Measurements from ENCODE around the gene ZRSR2. TPM values are rescaled to one million over a fixed set of nuclear protein-coding genes. Genes with fewer than 3 reads are reported as not detected.
"Not testable (repeated sequence)": the region's sequence is repeated elsewhere in the genome, so short reads cannot be mapped to it uniquely, and the experiment has no call there.

The ZRSR2 gene, protein sequence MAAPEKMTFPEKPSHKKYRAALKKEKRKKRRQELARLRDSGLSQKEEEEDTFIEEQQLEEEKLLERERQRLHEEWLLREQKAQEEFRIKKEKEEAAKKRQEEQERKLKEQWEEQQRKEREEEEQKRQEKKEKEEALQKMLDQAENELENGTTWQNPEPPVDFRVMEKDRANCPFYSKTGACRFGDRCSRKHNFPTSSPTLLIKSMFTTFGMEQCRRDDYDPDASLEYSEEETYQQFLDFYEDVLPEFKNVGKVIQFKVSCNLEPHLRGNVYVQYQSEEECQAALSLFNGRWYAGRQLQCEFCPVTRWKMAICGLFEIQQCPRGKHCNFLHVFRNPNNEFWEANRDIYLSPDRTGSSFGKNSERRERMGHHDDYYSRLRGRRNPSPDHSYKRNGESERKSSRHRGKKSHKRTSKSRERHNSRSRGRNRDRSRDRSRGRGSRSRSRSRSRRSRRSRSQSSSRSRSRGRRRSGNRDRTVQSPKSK
- total RNA-seq (2014; rRNA removed; shearing (Covaris generic)), result 0.49 TPM in 1 of 2 replicates, not detected in the other

GRCh38 chrX:15789979-15790768 is at the start of gene ZRSR2:
Gene ZRSR2 (plus strand): TSS chrX:15790484. CDS start chrX:15790496, 12 bp downstream.
- DNase-seq (ENCODE audit: low spot score), result peak; percentile 85
- in situ Hi-C loops (cut with HindIII; ENCODE audit: low sequenced_read_pairs), result no loop called here

- no peak for DNase-seq (ENCODE audit: low spot score)
- in situ Hi-C loops (cut with HindIII; ENCODE audit: low sequenced_read_pairs), result no loop called here
Measured at GRCh38 chrX:15744181-15744867, 46.0 kb upstream of the ZRSR2 start.

DNA sequence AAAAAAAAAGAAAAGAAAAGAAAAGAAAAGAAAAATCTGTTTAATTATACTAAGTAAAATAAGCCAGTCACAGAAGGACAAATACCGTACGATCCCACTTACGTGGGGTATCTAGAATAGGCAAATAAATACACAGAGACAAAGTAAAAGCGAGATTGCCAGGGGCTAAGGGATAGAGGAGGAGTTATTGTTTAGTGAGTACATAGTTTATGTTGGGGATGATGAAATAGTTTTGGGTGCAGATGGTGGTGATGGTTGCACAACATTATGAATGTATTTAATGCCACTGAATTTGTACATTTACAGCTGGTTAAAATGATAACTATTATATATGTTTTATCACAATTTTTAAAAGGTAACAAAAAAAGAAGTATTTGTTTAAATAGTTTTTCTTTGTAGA is 45.1 kb upstream of the ZRSR2 start:
- in situ Hi-C loops (cut with HindIII; ENCODE audit: low sequenced_read_pairs), result no loop called here
- no peak for DNase-seq (ENCODE audit: low spot score)

GRCh38 chrX:15746651-15747050 is 43.6 kb upstream of the ZRSR2 start:
- in situ Hi-C loops (cut with HindIII; ENCODE audit: low sequenced_read_pairs); DNase-seq (ENCODE audit: low spot score): not testable (repeated sequence)

- DNase-seq (ENCODE audit: low spot score), result no peak
- in situ Hi-C loops (cut with HindIII; ENCODE audit: low sequenced_read_pairs), result no loop called here
Measured at GRCh38 chrX:15747626-15748173, 42.6 kb upstream of the ZRSR2 start.

- DNase-seq (ENCODE audit: low spot score), result no peak
- in situ Hi-C loops (cut with HindIII; ENCODE audit: low sequenced_read_pairs), result no loop called here
Measured at GRCh38 chrX:15748841-15749240, 41.4 kb upstream of the ZRSR2 start.

- in situ Hi-C loops (cut with HindIII; ENCODE audit: low sequenced_read_pairs), result no loop called here
- no peak for DNase-seq (ENCODE audit: low spot score)
Measured at GRCh38 chrX:15749642-15750610, 40.4 kb upstream of the ZRSR2 start.

GRCh38 chrX:15750611-15751154 is 39.6 kb upstream of the ZRSR2 start:
- no peak for DNase-seq (ENCODE audit: low spot score)
- in situ Hi-C loops (cut with HindIII; ENCODE audit: low sequenced_read_pairs), result no loop called here

GRCh38 chrX:15751155-15751819 is 39.0 kb upstream of the ZRSR2 start:
- DNase-seq (ENCODE audit: low spot score), result no peak
- in situ Hi-C loops (cut with HindIII; ENCODE audit: low sequenced_read_pairs), result no loop called here

DNA sequence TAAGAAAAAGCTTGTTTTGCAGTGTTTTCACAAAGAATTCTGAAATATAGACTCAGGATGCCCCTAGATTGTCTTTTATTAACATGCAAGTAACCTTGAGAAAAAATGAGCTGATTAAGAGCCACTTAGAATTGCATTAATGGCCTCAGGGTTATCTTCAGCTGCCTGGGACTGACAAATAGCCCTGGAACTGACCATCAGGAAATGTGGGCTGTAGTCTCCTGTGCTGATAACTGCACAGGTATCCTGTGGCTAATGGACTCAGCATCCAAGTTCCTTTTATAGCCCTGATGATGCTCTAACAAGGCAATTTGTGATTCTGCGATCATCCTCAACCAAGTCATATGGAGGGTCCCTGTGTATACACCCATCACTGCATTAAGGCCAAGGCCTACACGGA is 35.2 kb upstream of the ZRSR2 start:
- in situ Hi-C loops (cut with HindIII; ENCODE audit: low sequenced_read_pairs), result no loop called here
- no peak for DNase-seq (ENCODE audit: low spot score)

DNA sequence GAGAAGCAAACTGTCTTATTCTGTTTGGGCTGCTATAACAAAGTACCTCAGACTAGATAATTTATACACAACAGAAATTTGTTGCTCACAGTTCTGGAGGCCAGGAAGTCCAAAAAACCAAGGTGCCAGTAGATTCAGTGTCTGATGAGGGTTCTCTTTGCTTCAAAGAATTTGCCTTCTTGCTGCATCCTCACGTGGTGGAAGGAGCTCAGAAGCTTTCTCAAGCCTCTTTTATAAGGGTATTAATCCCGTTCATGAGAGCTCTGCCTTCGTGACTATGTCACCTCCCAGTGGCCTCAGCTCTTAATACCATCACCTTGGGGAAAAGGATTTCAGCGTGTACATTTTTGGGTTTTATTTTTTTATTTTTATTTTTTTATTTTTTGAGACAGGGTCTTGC is 32.1 kb upstream of the ZRSR2 start:
- in situ Hi-C loops (cut with HindIII; ENCODE audit: low sequenced_read_pairs), result no loop called here
- DNase-seq (ENCODE audit: low spot score), result no peak

DNA sequence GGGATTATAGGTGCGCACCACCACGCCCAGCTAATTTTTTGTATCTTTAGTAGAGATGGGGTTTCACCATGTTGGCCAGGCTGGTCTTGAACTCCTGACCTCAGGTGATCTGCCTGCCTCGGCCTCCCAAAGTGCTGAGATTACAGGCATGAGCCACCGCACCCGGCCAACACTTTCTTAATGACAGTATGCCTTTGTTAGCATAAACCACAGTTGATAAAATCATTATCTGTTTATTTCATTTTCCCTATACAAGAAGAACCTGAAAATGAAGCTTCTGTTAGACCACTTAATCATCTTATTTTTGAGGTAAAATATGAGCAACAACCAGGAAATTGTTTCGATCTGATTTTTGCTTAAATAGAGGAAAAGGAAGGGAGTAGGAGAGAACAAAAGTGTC is 30.4 kb upstream of the ZRSR2 start:
- in situ Hi-C loops (cut with HindIII; ENCODE audit: low sequenced_read_pairs); DNase-seq (ENCODE audit: low spot score): not testable (repeated sequence)

DNA sequence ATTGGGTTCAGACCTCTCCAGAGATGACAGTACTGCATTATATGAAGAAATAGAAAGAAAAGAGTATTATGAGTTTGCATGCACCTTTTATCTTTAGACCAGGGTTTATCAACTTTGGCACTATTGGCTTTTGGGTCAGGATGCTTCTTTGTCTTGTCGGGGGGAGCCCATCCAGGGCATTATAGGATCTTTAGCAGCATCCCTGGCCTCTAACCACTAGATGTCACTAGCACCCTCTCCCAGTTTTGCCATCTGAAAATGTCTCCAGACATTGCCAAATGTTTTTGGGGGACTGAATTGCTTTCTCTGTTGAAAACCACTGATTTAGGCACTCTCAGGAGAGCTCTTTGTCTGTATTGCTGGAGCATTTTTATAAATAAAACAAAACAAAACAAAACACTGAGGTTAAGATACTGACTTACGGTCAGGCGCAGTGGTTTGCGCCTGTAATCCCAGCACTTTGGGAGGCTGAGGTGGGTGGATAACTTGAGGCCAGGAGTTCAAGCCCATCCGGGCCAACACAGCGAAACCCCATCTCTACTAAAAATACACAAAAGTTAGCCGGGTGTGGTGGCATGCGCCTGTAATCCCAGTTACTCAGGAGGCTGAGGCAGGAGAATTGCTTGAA is 28.6 kb upstream of the ZRSR2 start:
- DNase-seq (ENCODE audit: low spot score), result peak; percentile 49
- in situ Hi-C loops (cut with HindIII; ENCODE audit: low sequenced_read_pairs), result no loop called here

DNA sequence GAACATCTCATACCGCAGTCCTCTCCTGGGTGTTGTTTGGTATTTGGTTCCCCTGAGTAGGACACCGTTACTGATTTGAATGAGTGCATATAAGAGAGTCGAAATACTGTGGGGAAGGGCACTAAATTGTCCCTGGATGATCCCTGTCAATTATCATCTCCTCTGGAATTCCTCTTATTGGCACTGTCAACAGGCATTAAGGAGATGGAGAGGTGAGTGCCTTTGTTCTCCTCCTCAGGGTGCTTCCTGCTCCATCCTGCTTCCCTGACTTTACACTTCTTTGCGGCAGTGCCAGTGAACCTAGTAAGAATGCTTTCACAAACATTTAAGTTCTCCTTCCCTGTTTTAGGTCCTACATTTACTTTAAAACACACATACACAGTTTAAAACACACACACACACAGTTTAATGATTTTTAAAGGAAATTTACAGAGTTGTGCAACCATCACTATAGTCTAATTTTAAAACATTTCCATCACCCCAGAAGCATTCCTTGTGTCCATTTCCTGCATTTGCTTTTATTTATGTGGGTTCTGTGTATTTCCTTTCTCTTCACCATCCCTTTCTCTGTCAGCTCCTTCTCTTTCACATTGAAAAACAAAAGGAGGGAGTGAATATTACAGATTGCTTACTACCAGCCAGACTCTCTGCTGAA is 20.9 kb upstream of the ZRSR2 start:
- no peak for DNase-seq (ENCODE audit: low spot score)
- in situ Hi-C loops (cut with HindIII; ENCODE audit: low sequenced_read_pairs), result no loop called here

DNA sequence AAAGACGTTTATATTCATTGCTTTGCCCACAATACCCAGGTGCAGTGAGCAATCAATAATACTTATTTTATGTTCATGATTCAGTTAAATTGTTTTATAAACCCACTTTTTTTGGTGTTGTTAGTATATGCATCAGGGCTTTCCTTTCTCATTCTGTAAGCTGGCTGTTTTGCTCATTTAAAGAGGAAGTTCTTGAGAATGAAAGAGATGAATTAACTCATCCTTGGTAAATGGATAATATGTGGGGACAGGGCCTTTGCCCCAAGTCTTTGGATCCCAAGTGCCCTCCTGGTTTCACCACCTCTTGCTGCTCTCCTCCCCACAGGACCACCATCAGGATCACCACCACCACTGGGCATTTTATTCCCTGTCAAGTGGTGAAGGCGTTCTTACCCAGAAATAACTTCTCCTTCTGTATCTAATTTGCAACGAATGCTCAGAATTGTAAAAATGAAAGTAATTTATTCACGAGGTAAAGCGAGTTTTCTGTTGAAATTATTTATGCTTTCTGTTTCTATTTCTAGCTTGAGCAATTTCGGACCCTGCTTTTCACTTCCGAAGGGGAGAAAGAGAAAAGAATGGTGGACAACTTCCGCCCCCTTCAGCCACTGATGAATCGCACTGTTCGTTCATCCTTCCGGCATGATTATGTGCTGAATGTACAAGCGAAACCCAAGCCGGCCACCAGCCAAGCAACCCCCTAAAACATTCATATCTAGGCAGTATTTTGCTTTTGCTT is 8.2 kb upstream of the ZRSR2 start:
- DNase-seq (ENCODE audit: low spot score), result no peak
- in situ Hi-C loops (cut with HindIII; ENCODE audit: low sequenced_read_pairs), result no loop called here

DNA sequence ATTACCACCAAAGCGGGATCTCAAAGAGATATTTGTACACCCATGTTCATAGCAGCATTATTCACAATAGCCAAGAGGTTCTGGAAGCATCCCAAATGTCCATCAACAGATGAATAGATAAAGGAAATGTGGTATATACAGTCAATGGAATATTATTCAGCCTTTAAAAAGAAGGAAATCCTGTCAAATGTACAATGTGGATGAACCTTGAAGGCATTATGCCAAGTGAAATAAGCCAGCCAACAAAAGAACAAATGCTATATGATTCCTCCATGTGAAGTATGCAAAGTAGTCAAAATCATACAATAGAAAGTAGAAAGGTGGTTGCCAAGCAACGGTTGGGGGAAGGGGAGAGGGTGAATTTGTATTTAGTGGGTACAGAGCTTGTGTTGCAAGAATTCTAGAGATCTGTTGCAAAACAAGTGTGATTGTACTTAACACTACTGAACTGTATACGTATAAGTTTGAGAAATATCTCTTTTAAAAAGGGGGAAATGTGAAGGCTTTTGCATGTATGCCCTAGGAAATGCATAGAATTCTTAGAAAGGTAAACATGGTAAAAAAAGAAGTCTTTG is 5.0 kb upstream of the ZRSR2 start:
- in situ Hi-C loops (cut with HindIII; ENCODE audit: low sequenced_read_pairs), result no loop called here

More for the DNA sequence above, 5.0 kb upstream of the ZRSR2 start:
- no peak for DNase-seq (ENCODE audit: low spot score)

Measured in G401 (cell line).